H1 (cell line): ENCODE measurements around the gene RAG2. TPM values are rescaled to one million over a fixed set of nuclear protein-coding genes. Genes with fewer than 3 reads are reported as not detected.

Source experiments
- CTCF ChIA-PET: fragments of 300-600 bp; sonication (Branson Sonifier 250); formaldehyde crosslinking; loops from one replicate; lab custom pipeline; 2021; ENCODE audit not compliant: partially characterized antibody; lab: Charles Lee
- POLR2A ChIA-PET: fragments of 300-600 bp; sonication (Branson Sonifier 250); formaldehyde crosslinking; loops from one replicate; lab custom pipeline; 2021; ENCODE audit warnings: inconsistent platforms; ENCODE audit not compliant: partially characterized antibody; lab: Charles Lee
- DNase-seq, 2 experiments: peaks; one replicate each; pipeline versions ENCODE4 v3.0.0 to v3.0.0-alpha.2; 2010 to 2022; ENCODE audit warnings: low spot score in 2 of 2, low read depth in 1 of 2, mixed read lengths in 1 of 2
- FAIRE-seq: peaks from 2 replicates; lab custom pipeline; 2011; peaks lifted over from hg19 to GRCh38; lab: Jason Lieb, UNC
- H2AFZ ChIP-seq: 2 replicates; pipeline ENCODE4 v1.8.1; 2012; ENCODE audit warnings: low read length, inconsistent platforms
- H2AK5ac ChIP-seq: 2 replicates; pipeline ENCODE4 v1.6.1; 2013; ENCODE audit warnings: low read depth, low read length
- H2BK120ac ChIP-seq: replicated peaks from 2 replicates; pipeline ENCODE3; 2013; ENCODE audit warnings: low read depth, low read length, inconsistent platforms
- H2BK12ac ChIP-seq: 2 replicates; pipeline ENCODE4 v1.6.1; 2013; ENCODE audit warnings: low read depth, low read length
- H2BK15ac ChIP-seq: 2 replicates; pipeline ENCODE4 v1.6.1; 2013; ENCODE audit warnings: low read length
- H2BK20ac ChIP-seq: 2 replicates; pipeline ENCODE4 v1.6.1; 2013; ENCODE audit warnings: low read length
- H2BK5ac ChIP-seq: 2 replicates; pipeline ENCODE4 v1.6.1; 2013; ENCODE audit warnings: low read depth, low read length
- H3K14ac ChIP-seq: 2 replicates; pipeline ENCODE4 v1.6.1; 2013; ENCODE audit warnings: inconsistent platforms; ENCODE audit not compliant: insufficient read length
- H3K18ac ChIP-seq: 2 replicates; pipeline ENCODE4 v1.6.1; 2013; ENCODE audit warnings: low read length; ENCODE audit errors: extremely low read depth
- H3K23ac ChIP-seq: 2 replicates; pipeline ENCODE4 v1.6.1; 2013; ENCODE audit warnings: inconsistent platforms; ENCODE audit not compliant: insufficient read length
- H3K23me2 ChIP-seq: 2 replicates; pipeline ENCODE4 v1.6.1; 2013; ENCODE audit warnings: low read depth, low read length
- H3K27ac ChIP-seq: 2 replicates; pipeline ENCODE4 v1.6.1; 2011; ENCODE audit warnings: low read depth, low read length, inconsistent platforms
- H3K27me3 ChIP-seq, 4 experiments: replicated peaks in 1 of 4; 1 replicate in 1 of 4; 2 replicates in 3 of 4; pipeline versions ENCODE4 v1.6.1 to v1.8.1; 2011 to 2013; ENCODE audit warnings: low read length in 3 of 4, mild to moderate bottlenecking in 3 of 4, inconsistent platforms in 2 of 4, mixed read lengths in 2 of 4, moderate library complexity in 1 of 4; ENCODE audit not compliant: control insufficient read depth in 3 of 4, insufficient read depth in 3 of 4; ENCODE audit errors: extremely low read depth in 1 of 4
- H3K36me3 ChIP-seq, 4 experiments: 2 replicates each; pipeline versions ENCODE4 v1.6.1 to v1.8.1; 2011 to 2013; ENCODE audit warnings: mild to moderate bottlenecking in 4 of 4, low read length in 3 of 4, moderate library complexity in 2 of 4, control low read depth in 1 of 4, inconsistent platforms in 1 of 4; ENCODE audit not compliant: insufficient read depth in 4 of 4, control insufficient read depth in 2 of 4
- H3K4ac ChIP-seq: replicated peaks from 2 replicates; pipeline ENCODE3; 2013; ENCODE audit warnings: low read length, low read depth, mixed read lengths, inconsistent platforms; ENCODE audit not compliant: insufficient read length
- H3K4me1 ChIP-seq, 4 experiments: replicated peaks in 1 of 4; 1 replicate in 1 of 4; 2 replicates in 3 of 4; pipeline versions ENCODE4 v1.6.1 to v1.8.1; 2011 to 2013; ENCODE audit warnings: low read length in 3 of 4, inconsistent platforms in 2 of 4, mixed read lengths in 1 of 4; ENCODE audit not compliant: insufficient read depth in 4 of 4, control insufficient read depth in 3 of 4
- H3K4me2 ChIP-seq, 2 experiments: 2 replicates each; pipeline versions ENCODE4 v1.6.1 to v1.8.1; 2011 to 2013; ENCODE audit warnings: low read depth in 2 of 2, low read length in 2 of 2, control low read depth in 1 of 2, inconsistent platforms in 1 of 2, mild to moderate bottlenecking in 1 of 2; ENCODE audit not compliant: insufficient read depth in 1 of 2
- H3K4me3 ChIP-seq, 4 experiments: fragments of 200-600, 300-600 bp in 1 of 4; sonication (generic), shearing (Covaris generic), sonication (Bioruptor Twin) in 1 of 4; 2 replicates each; pipeline versions ENCODE4 v1.5.1 to v1.8.1; 2011 to 2016; ENCODE audit warnings: low read length in 4 of 4, low read depth in 3 of 4, control low read depth in 2 of 4, inconsistent platforms in 2 of 4, mild to moderate bottlenecking in 2 of 4, mixed read lengths in 1 of 4, moderate library complexity in 1 of 4; ENCODE audit not compliant: insufficient read depth in 2 of 4; ENCODE audit errors: extremely low read depth in 1 of 4
- H3K56ac ChIP-seq: replicated peaks from 2 replicates; pipeline ENCODE3; 2013; ENCODE audit warnings: low read depth, mild to moderate bottlenecking, mixed read lengths, low read length, inconsistent platforms; ENCODE audit not compliant: insufficient read length
- H3K79me1 ChIP-seq: 2 replicates; pipeline ENCODE4 v1.6.1; 2013; ENCODE audit warnings: low read depth, low read length, control low read depth
- H3K79me2 ChIP-seq, 2 experiments: 2 replicates each; pipeline versions ENCODE4 v1.6.1 to v1.8.1; 2012 to 2013; ENCODE audit warnings: low read length in 2 of 2, mild to moderate bottlenecking in 2 of 2, inconsistent platforms in 1 of 2; ENCODE audit not compliant: insufficient read depth in 2 of 2, control insufficient read depth in 1 of 2
- H3K9ac ChIP-seq, 4 experiments: replicated peaks in 1 of 4; 1 replicate in 1 of 4; 2 replicates in 3 of 4; pipeline versions ENCODE4 v1.6.1 to v1.8.1; 2011 to 2013; ENCODE audit warnings: low read depth in 3 of 4, low read length in 3 of 4, control low read depth in 2 of 4, mild to moderate bottlenecking in 2 of 4, moderate library complexity in 2 of 4, inconsistent platforms in 1 of 4; ENCODE audit errors: extremely low read depth in 1 of 4
- H3K9me3 ChIP-seq, 2 experiments: 2 replicates each; pipeline versions ENCODE4 v1.6.1 to v1.8.1; 2012 to 2013; ENCODE audit warnings: mild to moderate bottlenecking in 2 of 2, moderate library complexity in 2 of 2, control low read depth in 1 of 2, inconsistent platforms in 1 of 2, low read depth in 1 of 2, low read length in 1 of 2, mixed read lengths in 1 of 2; ENCODE audit not compliant: insufficient read depth in 2 of 2
- H4K20me1 ChIP-seq, 2 experiments: replicated peaks in 1 of 2; 2 replicates each; pipeline versions ENCODE3 to v1.8.1; 2011 to 2013; ENCODE audit warnings: inconsistent platforms in 2 of 2, low read length in 2 of 2, mild to moderate bottlenecking in 1 of 2; ENCODE audit not compliant: insufficient read depth in 2 of 2, control insufficient read depth in 1 of 2
- H4K5ac ChIP-seq: 2 replicates; pipeline ENCODE4 v1.6.1; 2013; ENCODE audit warnings: low read length, low read depth, mixed read lengths, inconsistent platforms; ENCODE audit not compliant: insufficient read length
- H4K8ac ChIP-seq: 2 replicates; pipeline ENCODE4 v1.8.0; 2013; ENCODE audit warnings: mild to moderate bottlenecking, moderate library complexity, low read length, inconsistent platforms; ENCODE audit not compliant: insufficient read depth; ENCODE audit errors: extremely low read depth
- H4K91ac ChIP-seq: replicated peaks from 2 replicates; pipeline ENCODE3; 2013; ENCODE audit warnings: low read length, mixed read lengths, inconsistent platforms; ENCODE audit not compliant: insufficient read length
- CREB1 ChIP-seq: IDR thresholded peaks from 2 replicates; pipeline ENCODE4 v1.6.1; 2012; ENCODE audit warnings: inconsistent platforms
- CTBP2 ChIP-seq: IDR thresholded peaks from 2 replicates; pipeline ENCODE4 v1.7.0; 2011; ENCODE audit warnings: borderline replicate concordance, mild to moderate bottlenecking, moderate library complexity, mixed read lengths, low read length; ENCODE audit not compliant: insufficient read depth, insufficient read length
- E2F6 ChIP-seq: IDR thresholded peaks from 2 replicates; pipeline ENCODE4 v1.6.1; 2012; ENCODE audit warnings: inconsistent platforms
- EGR1 ChIP-seq: IDR thresholded peaks from 2 replicates; pipeline ENCODE4 v1.6.1; 2011; ENCODE audit warnings: low read depth, low read length, borderline replicate concordance
- GABPA ChIP-seq: IDR thresholded peaks from 2 replicates; pipeline ENCODE4 v1.6.1; 2011; ENCODE audit warnings: mild to moderate bottlenecking, low read length, moderate library complexity, borderline replicate concordance; ENCODE audit not compliant: insufficient read depth
- KDM4A ChIP-seq: IDR thresholded peaks from one replicate; pipeline ENCODE4 v1.7.1; 2012; ENCODE audit warnings: low read depth, mild to moderate bottlenecking, moderate library complexity, low read length, inconsistent platforms; ENCODE audit not compliant: severe bottlenecking
- NANOG ChIP-seq: IDR thresholded peaks from 2 replicates; pipeline ENCODE4 v1.6.1; 2011; ENCODE audit warnings: low read length, low read depth, mild to moderate bottlenecking, inconsistent platforms; ENCODE audit not compliant: insufficient read depth, poor library complexity, severe bottlenecking
- RBBP5 ChIP-seq: IDR thresholded peaks from 2 replicates; pipeline ENCODE4 v1.7.1; 2012; ENCODE audit warnings: low read depth, mild to moderate bottlenecking, inconsistent platforms, low read length, moderate library complexity, borderline replicate concordance
- SIN3A ChIP-seq, 2 experiments: IDR thresholded peaks in 1 of 2; conservative IDR thresholded peaks in 1 of 2; 2 replicates each; pipeline ENCODE4 v1.6.1; 2011 to 2012; ENCODE audit warnings: low read length in 2 of 2, improper control_type of control experiment in 1 of 2, low read depth in 1 of 2, mild to moderate bottlenecking in 1 of 2
- USF2 ChIP-seq: IDR thresholded peaks from 2 replicates; pipeline ENCODE4 v1.6.1; 2011; ENCODE audit warnings: low read length, improper control_type of control experiment
- ZNF274 ChIP-seq: IDR thresholded peaks from 2 replicates; pipeline ENCODE4 v1.7.0; 2012; ENCODE audit warnings: low read length, borderline replicate concordance; ENCODE audit errors: extremely low read depth
- WGBS, 2 experiments: shearing (Covaris generic) in 1 of 2; methylation state at CpG; one replicate each; pipeline versions ENCODE4 v1.1.6 to v1.1.7; 2013 to 2015; ENCODE audit warnings: low lambda C conversion rate in 2 of 2, mixed read lengths in 2 of 2, inconsistent platforms in 1 of 2, low coverage in 1 of 2, missing lambda C conversion rate in 1 of 2; ENCODE audit not compliant: insufficient replicate concordance in 2 of 2, insufficient coverage in 1 of 2, insufficient read length in 1 of 2; ENCODE audit errors: extremely low coverage in 1 of 2, missing lambda C conversion rate in 1 of 2; 5-methylcytosine and 5-hydroxymethylcytosine counted together
- polyA plus RNA-seq, 7 experiments: library from polyadenylated mRNA; depleted of rRNA in 3 of 7; stranded (reverse) in 5 of 7; unstranded in 2 of 7; fragments of >200 nt in 5 of 7; fragments of 200-250 nt in 2 of 7; gene quantifications; 1 replicate in 5 of 7; 2 replicates in 1 of 7; 4 replicates in 1 of 7; pipeline versions ENCODE4 v1.2.1 to v1.2.3, GENCODE V29; 2011 to 2013; ENCODE audit warnings: missing spikeins in 2 of 7, mixed read lengths in 2 of 7
- total RNA-seq: library from RNA; stranded (reverse); fragmentation: NEBNext Ultra II Directional; extraction: Animal tissue kit (Norgen Biotek cat#: 25700); gene quantifications from 2 replicates; pipeline ENCODE4 v1.2.1, GENCODE V29; 2021

Gene RAG2
- total and polyA plus RNA-seq, 2 of the 8 experiments (the other 6 are each of a cell fraction or from before 2014, with no cell fraction given) = not detected

GRCh38 chr11:36590513-36590912 is 7.5 kb downstream of the RAG2 start:
- peaks cover 0 to 4% (median 2%) of the 10 kb centered on the region in 4 experiments; a peak in 4 of 7 replicates for H3K27me3 ChIP-seq
- H3K4ac ChIP-seq = no peak overlapping the region
- no peak for FAIRE-seq
- no peak for TF ChIP-seq USF2
- TF ChIP-seq SIN3A (conservative IDR thresholded peaks at IDR 0.05 in 1 of 2, IDR thresholded peaks at IDR 0.05 in 1 of 2; ENCODE audit: low read depth in 1 of 2, low read length in 2 of 2) = no peak
- no peak for TF ChIP-seq CTBP2
- no peak for TF ChIP-seq EGR1
- TF ChIP-seq NANOG = no peak
- TF ChIP-seq KDM4A = no peak
- TF ChIP-seq CREB1 = no peak
- TF ChIP-seq E2F6 = no peak
- TF ChIP-seq GABPA = no peak
- no peak for TF ChIP-seq ZNF274
- no peak for TF ChIP-seq RBBP5

More at GRCh38 chr11:36590513-36590912, 7.5 kb downstream of the RAG2 start:
- no peak overlapping the region for H4K91ac ChIP-seq
- no peak overlapping the region for H2BK20ac ChIP-seq
- 52% methylated on average over 4 of the region's 4 CpGs; no CpG with 5 or more reads in 1 of the 2 experiments for WGBS, 2 experiments
- H3K27ac ChIP-seq = no peak overlapping the region
- H3K56ac ChIP-seq = no peak overlapping the region
- no peaks in the 10 kb centered on the region; the same call in 1 of the 2 replicates for H3K79me1 ChIP-seq
- no peak overlapping the region for H2BK15ac ChIP-seq
- no peak overlapping the region for H3K4me2 ChIP-seq
- H2AK5ac ChIP-seq = no peak overlapping the region
- H4K20me1 ChIP-seq = no peaks in the 10 kb centered on the region
- no peak overlapping the region for H3K14ac ChIP-seq
- no peak overlapping the region for H2BK12ac ChIP-seq
- H3K9ac ChIP-seq = no peak overlapping the region
- H3K79me2 ChIP-seq = 0 out of 4 replicates have a peak, but pooled peaks cover 0 to 2% of the 10 kb centered on the region in 2 experiments
- H4K5ac ChIP-seq = no peak overlapping the region
- no peak overlapping the region for H3K18ac ChIP-seq
- H2AFZ ChIP-seq = no peak overlapping the region
- no peak overlapping the region for H2BK5ac ChIP-seq
- H4K8ac ChIP-seq = no peak overlapping the region
- H3K9me3 ChIP-seq = no peaks in the 10 kb centered on the region
- no peaks in the 10 kb centered on the region for H3K4me1 ChIP-seq
- ChIA-PET POLR2A (no interaction called here), CTCF (interaction anchor here (0.7 to 3.6 kb wide), 4 partner anchors 14 to 156 kb away, joined by 3 to 14 read pairs (median 4); no protein-coding TSS in a partner anchor)
- no peaks in the 10 kb centered on the region for H3K36me3 ChIP-seq
- no peak overlapping the region for H3K4me3 ChIP-seq
- H3K23ac ChIP-seq = no peak overlapping the region
- no peak for DNase-seq
- peaks cover 2% of the 10 kb centered on the region; the same call in 1 of the 2 replicates for H3K23me2 ChIP-seq
- no peak overlapping the region for H2BK120ac ChIP-seq
